Measurements from ENCODE around the gene RAB6B.

- TF ChIP-seq NFE2L2 (IDR thresholded peaks at IDR 0.05; ENCODE audit: low read depth, low read length) (no peak), MXI1 (IDR thresholded peaks at IDR 0.05; ENCODE audit: borderline replicate concordance, low read depth, low read length) (no peak), RAD21 (IDR thresholded peaks at IDR 0.05; ENCODE audit: low read length) (no peak), POLR2A (IDR thresholded peaks at IDR 0.05; ENCODE audit: low read depth, low read length) (no peak), FOS (IDR thresholded peaks at IDR 0.05; ENCODE audit: low read depth, low read length) (no peak), BHLHE40 (IDR thresholded peaks at IDR 0.05; ENCODE audit: low read depth, low read length) (no peak)
- TF ChIP-seq, protein P1, sequence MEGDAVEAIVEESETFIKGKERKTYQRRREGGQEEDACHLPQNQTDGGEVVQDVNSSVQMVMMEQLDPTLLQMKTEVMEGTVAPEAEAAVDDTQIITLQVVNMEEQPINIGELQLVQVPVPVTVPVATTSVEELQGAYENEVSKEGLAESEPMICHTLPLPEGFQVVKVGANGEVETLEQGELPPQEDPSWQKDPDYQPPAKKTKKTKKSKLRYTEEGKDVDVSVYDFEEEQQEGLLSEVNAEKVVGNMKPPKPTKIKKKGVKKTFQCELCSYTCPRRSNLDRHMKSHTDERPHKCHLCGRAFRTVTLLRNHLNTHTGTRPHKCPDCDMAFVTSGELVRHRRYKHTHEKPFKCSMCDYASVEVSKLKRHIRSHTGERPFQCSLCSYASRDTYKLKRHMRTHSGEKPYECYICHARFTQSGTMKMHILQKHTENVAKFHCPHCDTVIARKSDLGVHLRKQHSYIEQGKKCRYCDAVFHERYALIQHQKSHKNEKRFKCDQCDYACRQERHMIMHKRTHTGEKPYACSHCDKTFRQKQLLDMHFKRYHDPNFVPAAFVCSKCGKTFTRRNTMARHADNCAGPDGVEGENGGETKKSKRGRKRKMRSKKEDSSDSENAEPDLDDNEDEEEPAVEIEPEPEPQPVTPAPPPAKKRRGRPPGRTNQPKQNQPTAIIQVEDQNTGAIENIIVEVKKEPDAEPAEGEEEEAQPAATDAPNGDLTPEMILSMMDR (conservative IDR thresholded peaks at IDR 0.05; ENCODE audit: low read depth, low read length) = no peak
Observed at GRCh38 chr3:133928903-133929607, 33.4 kb upstream of the RAB6B start.
